Fibroblast of lung (primary cell): ENCODE data around the gene GPC2. TPM values are rescaled to one million over a fixed set of nuclear protein-coding genes. Genes with fewer than 3 reads are reported as not detected.
A peak's percentile ranks its signal among the peaks of the same experiment; 100 is the strongest.

Experiments used
- DNase-seq, 2 donors: peaks; one replicate each; pipeline versions ENCODE4 v3.0.0 to v3.0.0-alpha.2; 2010; ENCODE audit warnings: low read depth in 2 of 2
- H2AFZ ChIP-seq: 2 replicates; pipeline ENCODE4 v1.5.1; 2012; ENCODE audit warnings: low read length, control low read depth, inconsistent platforms
- H3K27ac ChIP-seq: 2 replicates; pipeline ENCODE4 v1.5.1; 2011; ENCODE audit warnings: low read length, control low read depth; ENCODE audit not compliant: insufficient read depth
- H3K27me3 ChIP-seq: 2 replicates; pipeline ENCODE4 v1.5.1; 2011; ENCODE audit warnings: mild to moderate bottlenecking, low read length; ENCODE audit not compliant: control insufficient read depth, insufficient read depth
- H3K36me3 ChIP-seq: 2 replicates; pipeline ENCODE4 v1.5.1; 2011; ENCODE audit warnings: low read length; ENCODE audit not compliant: control insufficient read depth, insufficient read depth
- H3K4me1 ChIP-seq: 2 replicates; pipeline ENCODE4 v1.5.1; 2011; ENCODE audit warnings: low read length; ENCODE audit not compliant: control insufficient read depth, insufficient read depth; ENCODE audit errors: extremely low read depth
- H3K4me2 ChIP-seq: 2 replicates; pipeline ENCODE4 v1.5.1; 2011; ENCODE audit warnings: low read length, control low read depth; ENCODE audit not compliant: insufficient read depth; ENCODE audit errors: extremely low read depth
- H3K4me3 ChIP-seq, 4 experiments: fragments of 200-600 bp in 1 of 4; sonication (generic) in 1 of 4; replicated peaks in 1 of 4; 2 replicates each; pipeline ENCODE4 v1.5.1; 2011 to 2016; ENCODE audit warnings: low read length in 4 of 4, low read depth in 3 of 4, mild to moderate bottlenecking in 3 of 4, control low read depth in 2 of 4, inconsistent platforms in 1 of 4, mixed read lengths in 1 of 4; ENCODE audit not compliant: insufficient read depth in 1 of 4; ENCODE audit errors: control extremely low read depth in 1 of 4
- H3K79me2 ChIP-seq: 2 replicates; pipeline ENCODE4 v1.5.1; 2012; ENCODE audit warnings: mild to moderate bottlenecking, low read length, inconsistent platforms; ENCODE audit not compliant: control insufficient read depth, insufficient read depth
- H3K9ac ChIP-seq: 2 replicates; pipeline ENCODE4 v1.5.1; 2011; ENCODE audit warnings: mild to moderate bottlenecking, low read length, control low read depth; ENCODE audit not compliant: insufficient read depth
- H3K9me3 ChIP-seq: 2 replicates; pipeline ENCODE4 v1.5.1; 2012; ENCODE audit warnings: low read depth, low read length; ENCODE audit not compliant: control insufficient read depth, insufficient read depth
- H4K20me1 ChIP-seq: 2 replicates; pipeline ENCODE4 v1.5.1; 2011; ENCODE audit warnings: low read length; ENCODE audit not compliant: control insufficient read depth, insufficient read depth; ENCODE audit errors: extremely low read depth
- EZH2 ChIP-seq: IDR thresholded peaks from 2 replicates; pipeline ENCODE4 v1.5.1; 2012; ENCODE audit warnings: low read length, control low read depth, mild to moderate bottlenecking; ENCODE audit errors: missing control alignments
- polyA plus RNA-seq, 2 donors: library from polyadenylated mRNA; depleted of rRNA in 1 of 2; stranded (reverse) in 1 of 2; unstranded in 1 of 2; fragments of >200 nt; gene quantifications; 2 replicates each; pipeline ENCODE4 v1.2.1, GENCODE V29; 2011 to 2012; ENCODE audit warnings: missing spikeins in 1 of 2
- total RNA-seq: library from RNA; depleted of rRNA; stranded (reverse); fragments of >200 nt; gene quantifications from 2 replicates; pipeline ENCODE4 v1.2.1, GENCODE V29; 2014
- TF ChIP-seq, protein P1 (sequence below), 2 donors: IDR thresholded peaks in 1 of 2; conservative IDR thresholded peaks in 1 of 2; 1 replicate in 1 of 2; 2 replicates in 1 of 2; pipeline ENCODE4 v1.5.1; 2011 to 2012; ENCODE audit warnings: low read length in 2 of 2, control low read depth in 1 of 2, inconsistent platforms in 1 of 2, low read depth in 1 of 2, mild to moderate bottlenecking in 1 of 2

GPC2 gene
- total and polyA plus RNA-seq, 2 donors (not counting 1 experiment from before 2014, with no cell fraction given): 0.35 to 2.3 TPM

DNA sequence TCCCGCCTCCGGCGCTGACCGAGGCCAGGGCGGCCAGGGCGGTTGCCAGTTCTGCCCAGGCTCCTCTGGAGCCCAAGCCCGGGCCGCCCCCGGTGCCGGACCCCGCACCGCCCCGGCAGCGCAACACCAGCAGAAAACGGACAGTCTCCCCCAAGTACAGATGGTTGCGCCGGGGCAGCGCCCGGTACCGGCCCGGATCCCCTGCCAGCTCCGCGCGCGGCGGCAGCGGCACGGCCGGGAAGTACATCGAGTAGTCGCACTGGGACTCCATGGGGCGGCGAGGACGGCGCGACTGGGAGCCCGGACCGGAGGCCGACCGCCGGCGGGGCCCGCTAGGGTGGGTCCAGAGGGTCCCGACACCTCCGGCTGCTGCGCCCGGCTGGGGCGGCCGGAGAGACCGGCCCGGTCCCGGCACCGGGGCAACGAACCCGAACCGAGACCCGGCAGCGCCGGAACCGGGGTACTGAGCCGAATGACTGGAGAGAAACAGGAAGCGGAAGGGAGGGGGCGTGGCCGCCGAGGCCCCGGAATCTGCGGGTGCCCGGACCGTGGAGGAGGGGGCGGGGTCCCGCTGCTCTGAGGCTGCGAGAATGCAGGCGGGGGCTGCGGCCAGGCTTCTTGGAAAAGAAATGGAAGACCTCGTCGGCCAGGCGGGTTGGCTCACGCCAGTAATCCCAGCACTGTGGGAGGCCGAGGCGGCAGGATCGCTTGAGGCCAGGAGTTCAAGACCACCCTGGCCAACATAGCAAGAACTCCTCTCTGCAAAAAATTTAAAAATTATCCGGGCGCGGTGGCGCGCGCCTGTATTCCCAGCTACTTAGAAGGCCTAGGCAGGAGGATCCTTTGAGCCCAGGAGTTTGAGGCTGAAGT lies 18.7 kb downstream of the GPC2 start, which contains the start of gene TRAPPC14:
Gene TRAPPC14, minus strand, starts transcription at position 495 of the 870 bp plus-strand sequence. Its CDS starts 224 bp downstream, at position 271.
- H3K79me2 ChIP-seq: peaks cover 8% of the 10 kb centered on the region
- peak within 1 kb of the TSS; percentile 67 to 84 (median 70) for H3K4me3 ChIP-seq
- peak within 1 kb of the TSS; percentile 57 for H2AFZ ChIP-seq
- peak; percentile 71 to 80 for DNase-seq
- peak within 1 kb of the TSS; percentile 90 for H3K4me2 ChIP-seq
- no peak for TF ChIP-seq EZH2
- TF ChIP-seq, protein P1, sequence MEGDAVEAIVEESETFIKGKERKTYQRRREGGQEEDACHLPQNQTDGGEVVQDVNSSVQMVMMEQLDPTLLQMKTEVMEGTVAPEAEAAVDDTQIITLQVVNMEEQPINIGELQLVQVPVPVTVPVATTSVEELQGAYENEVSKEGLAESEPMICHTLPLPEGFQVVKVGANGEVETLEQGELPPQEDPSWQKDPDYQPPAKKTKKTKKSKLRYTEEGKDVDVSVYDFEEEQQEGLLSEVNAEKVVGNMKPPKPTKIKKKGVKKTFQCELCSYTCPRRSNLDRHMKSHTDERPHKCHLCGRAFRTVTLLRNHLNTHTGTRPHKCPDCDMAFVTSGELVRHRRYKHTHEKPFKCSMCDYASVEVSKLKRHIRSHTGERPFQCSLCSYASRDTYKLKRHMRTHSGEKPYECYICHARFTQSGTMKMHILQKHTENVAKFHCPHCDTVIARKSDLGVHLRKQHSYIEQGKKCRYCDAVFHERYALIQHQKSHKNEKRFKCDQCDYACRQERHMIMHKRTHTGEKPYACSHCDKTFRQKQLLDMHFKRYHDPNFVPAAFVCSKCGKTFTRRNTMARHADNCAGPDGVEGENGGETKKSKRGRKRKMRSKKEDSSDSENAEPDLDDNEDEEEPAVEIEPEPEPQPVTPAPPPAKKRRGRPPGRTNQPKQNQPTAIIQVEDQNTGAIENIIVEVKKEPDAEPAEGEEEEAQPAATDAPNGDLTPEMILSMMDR (conservative IDR thresholded peaks at IDR 0.05 in 1 of 2, IDR thresholded peaks at IDR 0.05 in 1 of 2; ENCODE audit: low read depth in 1 of 2, low read length in 2 of 2): no peak
- no peaks in the 10 kb centered on the region for H3K27me3 ChIP-seq
- H3K4me1 ChIP-seq: peaks cover 4% of the 10 kb centered on the region
- H3K9me3 ChIP-seq: no peaks in the 10 kb centered on the region
- peaks cover 19% of the 10 kb centered on the region for H3K36me3 ChIP-seq
- H3K27ac ChIP-seq: peak within 1 kb of the TSS; percentile 68
- peak within 1 kb of the TSS; percentile 81 for H3K9ac ChIP-seq
- no peaks in the 10 kb centered on the region for H4K20me1 ChIP-seq

DNA sequence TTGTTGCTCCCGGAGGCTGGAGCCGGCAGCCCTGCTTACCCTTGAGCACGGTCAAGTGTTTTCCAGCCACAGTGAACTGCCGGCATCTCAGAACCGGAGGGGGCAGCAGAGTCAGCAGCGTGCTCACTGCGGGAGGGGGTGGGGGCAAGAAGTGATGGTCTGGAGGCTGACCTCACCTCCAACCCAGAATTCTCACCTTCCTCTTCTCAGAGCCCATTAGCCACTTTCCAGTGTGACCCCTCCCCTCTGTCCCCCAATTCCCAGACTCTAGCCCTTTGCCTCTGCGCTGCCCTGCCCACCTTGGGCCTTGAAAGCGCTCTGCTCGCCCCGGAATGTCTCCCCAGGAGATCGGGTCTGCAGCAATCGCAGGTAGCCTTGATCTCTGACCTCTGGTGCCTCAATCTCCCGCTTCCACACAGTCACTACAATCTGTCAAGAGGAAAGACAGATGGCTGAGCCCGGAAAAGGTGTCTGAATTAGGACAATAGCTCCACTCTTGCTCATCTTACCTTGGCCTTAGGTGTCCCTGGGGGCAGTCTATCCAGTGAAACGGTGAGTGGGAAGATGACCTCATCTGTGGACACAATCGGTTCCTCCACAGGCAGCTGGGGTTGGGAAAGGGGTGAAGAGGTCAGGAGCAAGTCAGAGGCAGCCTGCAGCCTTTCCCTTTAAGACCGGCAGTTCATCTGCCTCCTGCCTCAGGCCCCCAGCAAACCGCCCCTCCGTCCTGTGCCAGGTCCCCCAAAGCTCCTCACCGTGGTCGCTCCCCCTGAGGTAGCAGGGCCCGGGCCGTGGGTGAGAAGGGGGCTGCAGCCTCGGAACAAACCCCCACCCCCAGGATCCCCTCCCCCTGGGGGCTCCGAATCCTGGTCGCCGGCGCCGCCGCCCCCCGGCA lies 19.6 kb downstream of the GPC2 start:
- no peaks in the 10 kb centered on the region for H3K27me3 ChIP-seq
- no peak for TF ChIP-seq EZH2
- TF ChIP-seq, protein P1 (conservative IDR thresholded peaks at IDR 0.05 in 1 of 2, IDR thresholded peaks at IDR 0.05 in 1 of 2; ENCODE audit: low read depth in 1 of 2, low read length in 2 of 2): peak in 1 of 2 donors; percentile 18
- H3K4me1 ChIP-seq: peaks cover 4% of the 10 kb centered on the region
- H3K36me3 ChIP-seq: peaks cover 19% of the 10 kb centered on the region
- peak; percentile 48 to 64 for DNase-seq
- peak overlapping the region; percentile 57 to 84 (median 70) for H3K4me3 ChIP-seq
- H3K4me2 ChIP-seq: peak overlapping the region; percentile 90
- peak overlapping the region; percentile 81 for H3K9ac ChIP-seq
- H3K79me2 ChIP-seq: peaks cover 8% of the 10 kb centered on the region
- H3K9me3 ChIP-seq: no peaks in the 10 kb centered on the region
- H3K27ac ChIP-seq: peak overlapping the region; percentile 68
- H4K20me1 ChIP-seq: no peaks in the 10 kb centered on the region
- H2AFZ ChIP-seq: no peak overlapping the region

DNA sequence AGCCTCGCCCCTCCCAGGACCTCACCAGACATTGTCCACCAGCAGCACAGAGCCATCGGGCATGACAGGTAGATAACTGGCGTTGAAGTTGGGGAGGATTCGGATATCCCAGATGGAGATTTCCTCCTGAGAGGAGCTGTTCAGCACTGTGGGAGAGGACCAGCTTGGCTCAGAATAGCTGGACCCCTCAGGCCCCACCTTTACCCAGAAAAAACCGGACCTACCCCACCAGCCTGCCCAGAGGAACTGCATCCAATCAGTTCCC lies 20.2 kb downstream of the GPC2 start:
- H3K9ac ChIP-seq: no peak overlapping the region
- H3K4me2 ChIP-seq: no peak overlapping the region
- peaks cover 8% of the 10 kb centered on the region for H3K79me2 ChIP-seq
- no peaks in the 10 kb centered on the region for H3K9me3 ChIP-seq
- H2AFZ ChIP-seq: no peak overlapping the region
- TF ChIP-seq EZH2: no peak
- TF ChIP-seq, protein P1 (conservative IDR thresholded peaks at IDR 0.05 in 1 of 2, IDR thresholded peaks at IDR 0.05 in 1 of 2; ENCODE audit: low read depth in 1 of 2, low read length in 2 of 2): peak in 1 of 2 donors; percentile 0
- no peaks in the 10 kb centered on the region for H3K27me3 ChIP-seq
- H3K36me3 ChIP-seq: peaks cover 19% of the 10 kb centered on the region
- H3K27ac ChIP-seq: no peak overlapping the region
- DNase-seq: no peak
- H3K4me3 ChIP-seq: peak overlapping the region in 2 of 4 experiments; percentile 69 to 84
- no peaks in the 10 kb centered on the region for H4K20me1 ChIP-seq
- H3K4me1 ChIP-seq: peaks cover 4% of the 10 kb centered on the region
